ENCODE measurements around the gene CDKN2AIP.

Gene CDKN2AIP

DNA sequence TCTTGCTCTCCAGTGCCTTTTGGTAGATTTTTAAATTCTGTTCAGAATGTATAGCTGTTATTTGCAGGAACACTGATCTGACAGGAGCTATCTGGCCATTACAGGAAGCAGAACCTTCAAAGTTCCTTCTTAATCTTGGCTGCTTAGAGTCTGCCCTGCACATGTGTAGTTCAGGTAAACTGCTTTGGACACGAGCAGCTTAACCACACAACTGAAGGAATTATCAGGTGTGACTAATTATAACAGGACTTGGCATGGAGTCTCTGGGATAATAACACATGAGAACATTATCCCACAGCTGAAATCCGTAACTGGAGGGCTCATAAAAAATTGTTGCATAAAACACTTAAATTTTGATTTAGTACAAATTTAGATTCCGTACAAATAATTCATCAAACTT lies 48.8 kb downstream of the CDKN2AIP start:
- ChIA-PET POLR2A (interaction anchor here (0.6 to 1.0 kb wide), 2 partner anchors 11 to 19 kb away, joined by 3 to 4 read pairs; no protein-coding TSS in a partner anchor), CTCF (interaction anchor here (1.2 to 1.3 kb wide), 3 partner anchors 10 to 24 kb away, joined by 3 to 5 read pairs (median 4); no protein-coding TSS in a partner anchor)
- no peak for DNase-seq (ENCODE audit: low read depth, low spot score)
- H3K4me3 ChIP-seq (ENCODE audit: low read depth, low read length), result no peak overlapping the region
- TF ChIP-seq, protein P1, sequence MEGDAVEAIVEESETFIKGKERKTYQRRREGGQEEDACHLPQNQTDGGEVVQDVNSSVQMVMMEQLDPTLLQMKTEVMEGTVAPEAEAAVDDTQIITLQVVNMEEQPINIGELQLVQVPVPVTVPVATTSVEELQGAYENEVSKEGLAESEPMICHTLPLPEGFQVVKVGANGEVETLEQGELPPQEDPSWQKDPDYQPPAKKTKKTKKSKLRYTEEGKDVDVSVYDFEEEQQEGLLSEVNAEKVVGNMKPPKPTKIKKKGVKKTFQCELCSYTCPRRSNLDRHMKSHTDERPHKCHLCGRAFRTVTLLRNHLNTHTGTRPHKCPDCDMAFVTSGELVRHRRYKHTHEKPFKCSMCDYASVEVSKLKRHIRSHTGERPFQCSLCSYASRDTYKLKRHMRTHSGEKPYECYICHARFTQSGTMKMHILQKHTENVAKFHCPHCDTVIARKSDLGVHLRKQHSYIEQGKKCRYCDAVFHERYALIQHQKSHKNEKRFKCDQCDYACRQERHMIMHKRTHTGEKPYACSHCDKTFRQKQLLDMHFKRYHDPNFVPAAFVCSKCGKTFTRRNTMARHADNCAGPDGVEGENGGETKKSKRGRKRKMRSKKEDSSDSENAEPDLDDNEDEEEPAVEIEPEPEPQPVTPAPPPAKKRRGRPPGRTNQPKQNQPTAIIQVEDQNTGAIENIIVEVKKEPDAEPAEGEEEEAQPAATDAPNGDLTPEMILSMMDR (IDR thresholded peaks at IDR 0.05; ENCODE audit: insufficient read depth, low read length, missing control alignments), result no peak

DNA sequence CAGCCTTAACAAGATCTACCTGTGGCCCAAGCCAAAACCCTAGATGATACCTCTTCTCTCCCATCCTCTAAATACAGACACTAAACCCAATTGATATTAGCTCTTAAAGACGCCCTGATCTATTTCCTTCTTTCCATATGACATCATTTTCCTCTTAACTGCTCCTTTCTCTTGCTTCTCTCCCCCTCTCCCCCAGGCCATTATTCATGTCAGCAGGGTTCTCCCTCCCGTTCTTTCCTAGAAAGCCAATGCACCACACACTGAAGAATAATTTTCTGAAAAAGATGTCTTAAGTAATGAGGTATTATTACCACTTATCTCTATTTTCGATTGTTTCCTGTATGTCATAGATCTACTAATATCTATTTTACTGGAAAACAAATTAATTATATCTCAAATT lies 50.7 kb downstream of the CDKN2AIP start:
- TF ChIP-seq, protein P1 (IDR thresholded peaks at IDR 0.05; ENCODE audit: insufficient read depth, low read length, missing control alignments), result no peak
- ChIA-PET POLR2A (no interaction called here), CTCF (interaction anchor here (1.1 kb wide), 1 partner anchor 108 kb away, joined by 3 read pairs; no protein-coding TSS in a partner anchor)
- DNase-seq (ENCODE audit: low read depth, low spot score), result no peak
- no peak overlapping the region for H3K4me3 ChIP-seq (ENCODE audit: low read depth, low read length)

Measured in AG04449 (cell line).